GM10266 (cell line): Measurements from ENCODE around the gene CCDC149.

ENCODE experiments used
- DNase-seq: peaks from one replicate; pipeline ENCODE4 v3.0.0; 2012; ENCODE audit errors: extremely low spot score
- CTCF ChIP-seq: IDR thresholded peaks from 2 replicates; pipeline ENCODE4 v1.5.1; 2012; ENCODE audit warnings: mild to moderate bottlenecking, low read depth; ENCODE audit not compliant: control insufficient read depth, insufficient read depth; ENCODE audit errors: missing control alignments

Gene CCDC149

GRCh38 chr4:24794051-24794450 is 118.8 kb downstream of the CCDC149 start:
- TF ChIP-seq CTCF, result no peak
- DNase-seq, result no peak

GRCh38 chr4:24793219-24794005 is 119.4 kb downstream of the CCDC149 start:
- TF ChIP-seq CTCF, result no peak
- DNase-seq, result no peak

- DNase-seq, result no peak
- no peak for TF ChIP-seq CTCF
These were observed 120.3 kb downstream of the CCDC149 start for GRCh38 chr4:24792552-24792951.

- TF ChIP-seq CTCF, result no peak
- DNase-seq, result no peak
These were observed 121.8 kb downstream of the CCDC149 start for GRCh38 chr4:24791043-24791442.

- TF ChIP-seq CTCF, result no peak
- DNase-seq, result no peak
These were observed 129.3 kb downstream of the CCDC149 start for GRCh38 chr4:24783506-24783905.

- TF ChIP-seq CTCF, result no peak
- no peak for DNase-seq
These were observed 130.7 kb downstream of the CCDC149 start for GRCh38 chr4:24781999-24782745.

- no peak for DNase-seq
- TF ChIP-seq CTCF, result no peak
These were observed 131.8 kb downstream of the CCDC149 start for GRCh38 chr4:24780936-24781495.
